Jurkat, Clone E6-1 (cell line): ENCODE results near the gene NUDT2.
"Not testable (repeated sequence)": the region's sequence is repeated elsewhere in the genome, so short reads cannot be mapped to it uniquely, and the experiment has no call there.

Source experiments
- DNase-seq: peaks from one replicate; pipeline ENCODE4 v3.0.0-alpha.2; 2011; ENCODE audit warnings: low read depth, low spot score
- H3K4me3 ChIP-seq: 2 replicates; pipeline ENCODE4 v1.5.1; 2011; ENCODE audit warnings: mild to moderate bottlenecking, low read length, control low read depth, moderate library complexity

Gene NUDT2

DNA sequence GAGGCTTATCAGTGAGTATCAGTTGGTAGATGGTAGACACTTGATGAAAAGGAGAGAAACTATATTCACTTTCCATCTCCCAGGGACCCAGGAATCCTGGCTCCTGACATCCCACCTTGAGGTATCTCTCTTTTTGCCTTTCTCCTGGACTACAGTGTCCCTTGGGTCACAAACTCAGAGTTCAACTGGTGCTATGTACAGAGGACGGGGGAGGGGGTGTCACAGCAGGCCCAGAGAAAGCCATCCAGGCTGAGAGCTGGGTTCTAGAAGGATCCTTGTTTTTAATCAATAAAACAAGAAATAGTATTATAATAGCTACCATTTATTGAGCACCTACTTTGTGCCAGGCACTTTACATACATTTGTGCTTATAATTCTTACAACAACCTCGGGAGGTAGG lies 37.0 kb downstream of the NUDT2 start:
- H3K4me3 ChIP-seq: no peak overlapping the region
- DNase-seq: no peak

DNA sequence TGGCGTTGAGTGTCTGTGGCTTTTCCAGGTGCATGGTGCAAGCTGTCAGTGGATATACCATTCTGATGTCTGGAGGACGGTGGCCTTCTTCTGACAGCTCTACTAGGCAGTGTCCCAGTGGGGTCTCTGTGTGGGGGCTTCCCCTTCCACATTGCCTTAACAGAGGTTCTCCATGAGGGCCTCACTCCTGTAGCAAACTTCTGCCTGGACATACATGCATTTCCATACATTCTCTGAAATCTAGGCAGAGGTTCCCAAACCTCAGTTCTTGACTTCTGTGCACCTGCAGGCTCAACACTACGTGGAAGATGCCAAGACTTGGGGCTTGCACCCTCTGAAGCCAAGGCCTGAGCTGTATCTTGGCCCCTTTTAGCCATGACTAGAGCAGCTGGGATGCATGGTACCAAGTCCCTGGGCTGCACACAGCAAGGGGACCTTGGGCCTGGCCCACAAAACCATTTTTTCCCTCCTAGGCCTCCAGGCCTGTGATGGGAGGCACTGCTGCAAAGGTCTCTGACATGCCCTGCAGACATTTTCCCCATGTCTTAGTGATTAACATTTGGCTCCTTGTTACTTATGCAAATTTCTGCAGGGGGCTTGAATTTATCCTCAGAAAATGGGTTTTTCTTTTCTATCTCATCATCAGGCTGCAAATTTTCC lies 38.5 kb downstream of the NUDT2 start:
- not testable (repeated sequence) for H3K4me3 ChIP-seq, DNase-seq

DNA sequence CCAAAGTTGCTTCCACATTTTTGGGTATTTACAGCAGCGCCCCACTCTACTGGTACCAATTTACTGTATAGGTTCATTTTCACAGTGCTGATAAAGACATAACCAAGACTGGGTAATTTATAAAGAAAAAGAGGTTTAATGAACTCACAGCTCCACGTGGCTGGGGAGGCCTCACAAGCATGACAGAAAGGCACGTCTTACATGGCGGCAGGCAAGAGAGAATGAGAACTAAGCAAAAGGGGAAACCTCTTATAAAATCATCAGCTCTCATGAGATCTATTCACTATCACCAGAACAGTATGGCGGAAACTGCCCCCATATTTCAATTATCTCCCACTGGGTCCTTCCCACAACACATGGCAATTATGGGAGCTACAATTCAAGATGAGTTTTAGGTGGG lies 39.4 kb downstream of the NUDT2 start:
- not testable (repeated sequence) for H3K4me3 ChIP-seq, DNase-seq

DNA sequence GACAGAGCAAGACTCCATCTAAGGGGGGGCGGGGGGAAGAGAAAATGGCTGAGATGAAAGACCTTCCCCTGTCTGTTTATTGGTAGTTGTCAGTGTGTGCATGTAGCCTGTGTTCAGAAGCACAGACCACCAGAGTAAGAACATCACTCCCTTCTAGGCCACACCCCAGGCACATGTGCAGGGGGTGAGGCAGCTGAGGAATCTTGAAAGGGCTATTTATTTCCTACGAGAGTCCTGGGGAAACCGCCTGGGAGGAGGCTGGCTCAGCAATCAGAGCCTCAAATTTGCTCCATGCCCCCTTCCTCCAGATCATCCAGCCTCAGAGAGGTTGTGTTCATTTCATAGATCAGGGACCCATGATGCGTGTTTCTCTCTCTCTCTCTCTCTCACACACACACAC lies 40.3 kb downstream of the NUDT2 start:
- no peak for DNase-seq
- H3K4me3 ChIP-seq: no peak overlapping the region

DNA sequence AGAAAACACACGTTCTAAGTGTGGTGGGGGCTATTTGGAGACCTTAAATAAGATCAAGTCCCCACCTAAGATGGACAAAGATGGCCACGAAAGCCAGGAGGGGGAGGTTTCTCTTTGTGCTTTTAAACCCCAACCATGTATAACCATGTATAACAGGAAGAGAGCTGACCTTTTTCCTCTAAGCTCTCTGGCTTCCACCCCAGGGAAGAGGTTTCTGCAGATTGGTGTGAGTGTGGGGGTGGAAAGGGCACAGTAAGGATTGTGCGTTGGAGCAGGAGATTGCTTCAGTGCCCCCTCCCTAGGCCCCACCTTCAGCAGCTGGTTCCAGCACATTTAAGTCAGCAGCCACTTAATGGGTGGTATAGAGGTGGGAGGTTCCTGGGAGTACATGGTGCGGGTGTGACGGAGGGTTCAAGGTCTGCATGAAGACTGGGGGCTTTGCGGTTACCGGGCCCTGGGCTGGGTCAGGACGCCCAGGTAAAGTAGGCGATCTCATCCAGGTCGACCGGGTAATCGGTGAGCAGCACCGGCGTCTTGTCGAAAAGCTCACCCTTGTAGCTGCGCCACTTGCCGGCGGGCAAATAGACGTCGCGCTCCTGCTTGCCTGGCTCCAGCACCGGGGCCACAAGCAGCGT lies 41.1 kb downstream of the NUDT2 start:
- no peak for DNase-seq
- H3K4me3 ChIP-seq: no peak overlapping the region

DNA sequence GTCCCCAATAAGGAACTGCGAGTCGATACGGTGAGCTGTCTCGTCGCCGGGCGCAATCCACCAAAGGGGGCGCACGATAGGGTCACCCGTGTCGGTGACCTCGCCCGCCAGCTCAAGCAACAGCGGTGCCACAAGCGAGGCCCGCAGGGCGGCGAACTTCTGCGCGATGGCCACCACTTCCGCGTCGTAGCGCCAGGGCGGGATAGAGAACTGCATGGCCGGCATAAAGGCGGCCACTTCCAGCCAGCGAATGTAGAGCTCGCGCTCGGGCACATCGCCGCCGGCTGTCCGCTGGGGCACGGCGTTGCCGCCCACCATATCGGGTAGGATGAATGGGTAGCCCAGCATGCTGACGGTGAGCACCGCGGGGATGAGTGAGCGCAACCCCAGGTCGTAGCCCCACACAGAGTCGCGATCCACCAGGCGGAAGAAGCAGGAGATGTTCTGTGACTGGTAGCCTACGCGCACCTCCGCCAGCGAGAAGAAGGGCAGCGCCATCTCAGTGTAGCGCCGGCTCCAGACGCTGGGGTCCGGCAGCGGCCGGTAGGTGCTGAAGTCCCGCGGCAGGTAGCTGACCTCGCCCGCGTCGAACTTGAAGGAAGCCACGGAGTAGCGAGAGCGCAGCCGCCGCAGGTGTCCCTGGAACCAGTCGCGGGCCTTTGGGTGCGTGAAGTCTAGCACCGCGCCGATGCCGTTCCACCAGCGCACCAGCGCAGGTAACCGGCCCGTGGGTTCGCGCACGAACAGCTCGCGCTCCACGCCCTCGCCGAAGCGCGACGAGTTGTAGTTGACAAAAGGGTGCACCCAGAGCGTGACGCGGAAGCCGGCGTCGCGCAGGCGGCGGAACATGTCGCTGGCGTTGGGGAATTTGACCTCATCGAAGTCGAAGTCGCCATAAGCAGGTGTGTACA lies 41.9 kb downstream of the NUDT2 start:
- DNase-seq: no peak
- no peak overlapping the region for H3K4me3 ChIP-seq

DNA sequence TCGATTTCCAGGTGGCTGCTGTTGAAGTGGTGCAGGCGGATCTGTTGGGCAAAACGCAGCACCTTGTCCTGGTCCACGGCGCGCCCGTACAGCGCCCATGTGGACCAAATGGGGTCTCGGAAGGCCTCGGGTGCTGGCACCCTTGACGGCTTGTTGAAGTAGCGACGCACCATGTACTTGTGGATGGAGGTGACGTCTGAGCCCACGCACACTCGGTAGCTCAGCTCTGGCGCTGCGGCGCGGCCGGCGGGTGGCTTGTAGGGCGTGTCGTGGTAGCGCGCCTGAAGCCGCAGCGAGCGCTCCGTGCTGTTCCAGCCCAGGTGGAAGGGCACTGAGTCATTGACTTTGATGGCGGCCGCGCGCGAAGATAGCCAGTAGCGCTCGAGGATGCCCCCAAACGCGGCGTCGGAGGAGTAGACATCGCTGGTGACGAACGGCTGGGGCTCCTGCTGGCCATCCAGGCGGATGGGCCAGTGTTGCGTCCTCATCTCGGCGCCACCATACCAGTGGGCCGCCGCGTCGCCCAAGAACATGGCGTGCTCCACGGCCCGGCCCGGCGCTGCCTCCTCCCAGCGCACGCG lies 42.6 kb downstream of the NUDT2 start:
- no peak overlapping the region for H3K4me3 ChIP-seq
- DNase-seq: no peak

DNA sequence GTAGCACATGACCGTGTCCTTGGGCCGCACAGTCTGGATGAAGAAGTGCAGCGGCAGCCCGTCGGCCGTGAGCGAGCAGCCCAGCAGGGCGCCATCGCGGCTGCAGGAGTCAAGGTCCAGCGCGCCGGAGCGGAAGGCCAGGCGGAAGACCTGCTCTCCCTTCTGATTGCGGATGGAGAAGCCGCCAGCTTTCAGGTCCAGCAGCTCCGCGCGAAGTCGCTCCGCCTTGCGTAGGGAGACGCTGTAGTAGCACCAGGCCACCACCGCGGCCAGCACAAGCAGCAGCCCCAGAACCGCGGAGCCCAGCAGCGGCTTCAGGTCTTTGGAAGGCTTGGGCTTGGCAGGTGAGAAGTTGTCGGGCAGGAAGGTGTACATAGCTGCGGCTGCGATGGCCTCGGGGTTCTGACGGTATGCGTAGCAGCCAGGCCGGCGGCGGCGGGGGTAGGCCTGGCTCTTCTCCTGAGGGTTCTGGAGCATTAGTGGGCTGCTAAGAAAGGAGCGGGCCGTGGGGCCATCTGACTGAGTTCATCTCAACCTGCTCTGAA lies 43.2 kb downstream of the NUDT2 start:
- H3K4me3 ChIP-seq: no peak overlapping the region
- DNase-seq: no peak

DNA sequence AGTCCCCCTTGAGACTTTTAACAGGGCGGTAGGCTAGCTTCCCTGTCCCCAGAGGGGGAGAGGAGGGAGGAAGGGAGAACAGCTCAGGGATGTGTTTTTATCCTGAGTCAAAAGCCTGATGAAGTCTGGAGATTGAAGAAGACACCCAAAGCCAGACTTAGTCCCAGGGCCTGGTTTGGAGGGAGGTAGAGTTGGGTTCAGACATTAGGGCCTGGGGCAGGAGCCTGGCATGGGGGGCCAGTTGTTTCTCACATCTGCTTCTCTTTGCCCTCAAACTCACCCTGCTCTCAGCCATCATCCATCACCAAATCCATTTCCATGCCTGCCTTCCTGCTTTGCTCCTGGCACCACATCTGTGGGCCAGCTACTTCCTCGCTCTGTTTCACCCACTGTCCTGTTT lies 44.4 kb downstream of the NUDT2 start:
- no peak overlapping the region for H3K4me3 ChIP-seq
- no peak for DNase-seq

DNA sequence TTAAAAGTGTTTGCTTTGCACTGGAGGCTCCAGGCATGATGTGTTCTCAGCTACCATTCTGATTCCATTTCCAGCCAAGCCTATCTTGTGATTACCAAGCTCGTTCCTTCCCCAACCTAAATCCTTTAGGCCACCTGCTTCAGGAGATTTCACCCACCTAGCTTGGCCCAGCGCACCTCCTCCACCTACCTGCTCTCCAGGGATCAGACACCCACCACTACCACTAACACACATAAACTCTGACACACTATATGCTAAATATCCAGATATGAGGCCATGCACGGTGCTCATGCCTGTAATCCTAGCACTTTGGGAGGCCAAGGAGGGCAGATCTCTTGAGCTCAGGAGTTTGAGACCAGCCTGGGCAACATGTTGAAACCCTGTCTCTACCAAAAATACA lies 45.0 kb downstream of the NUDT2 start:
- H3K4me3 ChIP-seq: no peak overlapping the region
- DNase-seq: no peak

DNA sequence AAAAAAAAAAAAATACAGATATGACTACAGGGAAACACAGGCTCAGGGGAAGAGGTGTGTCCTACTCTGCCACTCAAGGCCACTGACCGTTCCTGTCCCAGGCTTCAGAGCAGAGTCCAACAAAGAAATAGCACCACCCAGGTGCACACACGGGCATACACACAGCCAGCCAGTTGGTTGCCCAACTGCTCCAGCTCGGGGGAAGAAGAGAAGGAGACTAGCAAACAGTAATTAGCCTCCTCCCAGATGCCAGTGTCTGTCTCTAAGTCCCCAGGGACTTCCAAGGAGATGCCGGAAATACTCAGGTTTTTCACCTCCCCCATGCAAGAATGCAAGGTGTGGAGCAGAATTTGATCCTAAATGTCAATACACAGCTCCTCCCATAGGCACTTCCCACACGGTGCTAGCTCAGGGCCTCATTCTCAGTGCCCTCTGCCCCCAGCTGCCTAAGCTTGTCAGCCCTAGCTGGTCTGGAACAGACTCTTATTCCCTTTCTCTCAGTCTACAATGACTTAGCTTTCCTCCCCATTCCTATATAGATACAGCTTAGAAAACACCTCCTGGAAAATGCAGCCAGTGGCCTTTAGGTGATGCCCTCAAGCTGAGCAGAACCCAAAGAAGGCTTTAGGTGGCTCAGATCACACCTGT lies 45.7 kb downstream of the NUDT2 start:
- DNase-seq: no peak
- H3K4me3 ChIP-seq: no peak overlapping the region

DNA sequence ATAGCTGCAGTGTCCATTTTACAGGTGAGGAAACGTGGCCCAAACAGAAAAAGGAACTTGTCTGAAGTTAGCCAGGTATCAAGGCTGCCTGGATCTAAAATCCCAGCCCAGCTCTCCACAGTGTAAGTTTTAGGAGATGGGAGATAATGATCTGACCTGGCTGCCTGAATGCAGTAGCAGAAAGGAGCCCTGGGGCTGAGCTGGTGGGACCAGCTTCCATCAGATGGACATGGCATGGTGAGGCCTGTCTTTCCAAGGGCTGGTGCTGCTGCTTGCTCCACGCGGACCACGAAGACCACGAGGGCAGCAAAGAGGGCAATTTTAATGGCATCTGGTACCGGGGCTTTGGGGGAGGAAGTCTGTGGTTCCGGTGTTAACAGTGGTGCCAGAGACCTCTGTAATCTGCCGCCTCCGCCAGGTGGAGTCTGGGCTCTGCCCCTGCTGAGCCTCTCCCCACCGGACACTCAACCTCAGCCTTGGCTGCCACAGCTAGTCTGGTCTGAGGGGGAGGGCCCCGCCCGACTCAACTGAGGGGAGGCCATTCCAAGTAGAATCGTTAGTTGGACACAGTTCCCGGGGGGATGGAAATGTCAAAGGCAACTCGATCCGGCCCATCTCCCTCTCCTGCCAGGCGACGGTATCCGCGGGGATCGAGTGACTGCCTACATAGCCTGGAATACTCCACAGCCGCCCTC lies 46.7 kb downstream of the NUDT2 start:
- peak overlapping the region; percentile 72 for H3K4me3 ChIP-seq
- DNase-seq: peak; percentile 34

DNA sequence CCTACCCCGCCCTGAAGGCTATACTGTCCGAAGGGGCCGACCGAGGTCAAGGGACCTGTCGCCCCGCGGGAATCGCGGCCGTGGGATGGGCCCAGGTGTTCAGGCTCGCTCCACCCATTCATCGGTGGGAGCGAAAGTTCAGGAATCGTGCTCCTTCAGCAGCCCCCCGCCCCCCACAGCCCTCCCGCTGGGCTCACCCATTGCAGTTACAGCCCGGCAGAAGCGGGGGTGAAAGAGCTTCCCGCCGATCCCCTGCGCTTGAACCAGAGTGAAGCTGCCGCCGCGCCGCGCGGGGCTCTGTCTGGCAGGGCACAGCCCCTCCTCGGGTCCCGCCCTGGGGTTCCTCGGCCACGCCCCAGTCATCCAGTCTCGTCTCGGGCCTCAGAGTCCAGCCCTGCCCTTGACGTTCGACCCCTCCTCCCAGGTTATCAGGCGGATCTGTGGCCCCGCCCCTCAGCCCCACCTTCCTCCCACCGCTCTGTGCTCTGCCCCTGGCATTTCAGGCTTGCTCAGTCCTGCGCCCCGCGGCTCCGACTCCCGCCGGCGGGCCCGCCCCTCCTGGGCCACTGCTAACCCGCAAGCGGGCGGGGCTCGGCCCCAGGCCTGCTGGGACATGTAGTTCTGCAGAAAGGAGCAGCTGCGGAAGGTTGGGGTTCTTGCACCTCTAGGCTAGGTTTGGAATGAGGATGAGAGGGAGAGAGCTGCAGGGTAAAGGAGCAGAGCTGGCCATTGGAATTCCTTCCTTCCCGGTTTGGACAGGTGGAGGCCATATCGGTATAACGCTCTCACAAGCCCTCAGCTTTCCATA lies 47.4 kb downstream of the NUDT2 start, which contains the start of gene MYORG:
Gene MYORG (minus strand): TSS at position 303 of the 808 bp plus-strand sequence. CDS start 3,955 bp downstream, outside the sequence.
- DNase-seq: peak; percentile 96
- H3K4me3 ChIP-seq: peak within 1 kb of the TSS; percentile 72

DNA sequence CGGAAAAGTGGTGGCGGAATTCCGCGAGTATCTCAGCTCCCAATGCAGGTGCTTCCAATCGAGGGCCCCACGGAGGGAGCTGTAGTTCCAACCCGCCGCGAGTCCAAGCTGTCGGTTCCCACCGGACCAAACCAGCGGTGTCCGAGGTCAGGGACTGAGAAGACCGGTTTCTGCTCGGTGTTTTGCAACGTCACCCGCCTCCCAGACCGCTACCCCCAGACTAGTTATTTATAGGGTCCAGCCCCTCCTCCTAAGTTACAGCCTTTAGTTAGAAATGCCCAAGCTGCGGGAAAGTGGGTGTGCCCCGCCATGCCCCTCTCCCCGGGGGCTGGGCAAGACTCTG lies 48.0 kb downstream of the NUDT2 start:
- no peak for DNase-seq
- peak overlapping the region; percentile 72 for H3K4me3 ChIP-seq

DNA sequence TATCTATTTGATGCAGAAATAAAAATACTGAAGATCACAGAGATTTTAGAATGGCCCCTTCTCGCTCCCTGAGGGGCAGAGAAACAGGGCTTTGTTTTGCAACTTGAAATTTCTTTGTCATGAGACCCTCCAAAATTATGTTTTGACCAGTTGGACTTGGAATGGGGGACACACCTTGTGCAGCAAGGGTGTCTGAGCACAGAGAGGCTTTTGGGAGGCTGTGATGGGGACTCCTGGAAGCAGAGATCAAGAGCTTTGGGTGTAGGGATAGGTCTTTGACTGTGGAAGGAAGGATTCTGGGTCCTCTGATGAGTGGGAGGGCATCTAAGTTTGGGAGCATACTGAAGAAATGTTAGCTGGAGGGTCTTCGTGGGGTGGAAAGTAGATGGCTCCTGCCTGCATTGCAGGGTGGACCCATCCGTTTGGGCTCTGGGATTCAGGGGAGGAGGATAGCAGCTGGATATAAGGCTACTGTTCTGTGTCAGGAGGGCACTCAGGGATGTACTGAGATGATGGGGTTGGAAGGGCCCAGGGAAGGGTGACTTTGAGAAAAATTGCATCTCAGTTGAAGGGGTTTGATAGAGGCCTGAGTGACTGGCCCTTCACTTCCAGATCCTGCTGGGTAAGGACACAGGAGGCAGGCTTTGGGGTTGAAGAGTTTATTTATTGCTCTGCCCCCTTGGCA lies 49.1 kb downstream of the NUDT2 start:
- no peak for DNase-seq
- no peak overlapping the region for H3K4me3 ChIP-seq

DNA sequence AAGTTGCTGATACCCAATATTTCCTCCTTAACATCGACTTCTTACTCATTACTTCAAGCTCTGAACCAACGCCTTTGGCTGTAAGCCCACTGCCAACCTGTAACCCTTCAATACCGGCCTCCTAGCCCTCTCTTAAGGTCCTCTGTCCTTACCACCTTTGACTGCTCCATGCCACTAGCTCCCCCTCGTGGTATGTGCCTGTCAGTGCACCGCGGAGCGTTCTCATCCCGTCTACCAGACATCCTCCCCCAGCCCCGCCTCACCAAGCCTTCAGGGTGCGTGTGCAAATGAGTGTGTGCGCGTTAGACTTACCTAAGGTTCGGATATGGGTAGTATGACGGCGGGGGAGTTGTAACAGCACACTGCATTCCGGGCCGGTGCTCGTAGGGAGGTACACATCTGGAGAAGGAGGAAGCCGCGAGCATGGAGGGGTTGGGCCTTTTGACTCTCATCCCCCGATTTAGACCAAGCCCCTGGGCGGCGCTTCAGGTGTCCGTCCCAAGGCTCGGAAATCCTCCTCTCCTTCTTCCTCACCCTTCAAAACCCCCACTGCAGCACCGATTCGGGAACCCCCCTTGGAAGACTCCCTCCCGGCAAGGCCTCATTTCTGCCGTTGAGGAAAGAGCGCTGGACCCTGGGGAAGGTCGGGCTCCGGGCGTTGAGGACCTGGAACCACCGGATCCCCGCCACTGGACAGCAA lies 50.1 kb downstream of the NUDT2 start:
- DNase-seq: peak; percentile 84
- H3K4me3 ChIP-seq: peak overlapping the region; percentile 45
